HG03108 (cell line): ENCODE results near the gene RUSF1.
"Not testable (repeated sequence)": the region's sequence is repeated elsewhere in the genome, so short reads cannot be mapped to it uniquely, and the experiment has no call there.

Experiments used
- ATAC-seq: cut with Tn5 transposase; IDR thresholded peaks from one replicate; pipeline ENCODE4 v1.9.1; 2021; ENCODE audit warnings: moderate library complexity; ENCODE audit not compliant: unreplicated experiment

Gene RUSF1

DNA sequence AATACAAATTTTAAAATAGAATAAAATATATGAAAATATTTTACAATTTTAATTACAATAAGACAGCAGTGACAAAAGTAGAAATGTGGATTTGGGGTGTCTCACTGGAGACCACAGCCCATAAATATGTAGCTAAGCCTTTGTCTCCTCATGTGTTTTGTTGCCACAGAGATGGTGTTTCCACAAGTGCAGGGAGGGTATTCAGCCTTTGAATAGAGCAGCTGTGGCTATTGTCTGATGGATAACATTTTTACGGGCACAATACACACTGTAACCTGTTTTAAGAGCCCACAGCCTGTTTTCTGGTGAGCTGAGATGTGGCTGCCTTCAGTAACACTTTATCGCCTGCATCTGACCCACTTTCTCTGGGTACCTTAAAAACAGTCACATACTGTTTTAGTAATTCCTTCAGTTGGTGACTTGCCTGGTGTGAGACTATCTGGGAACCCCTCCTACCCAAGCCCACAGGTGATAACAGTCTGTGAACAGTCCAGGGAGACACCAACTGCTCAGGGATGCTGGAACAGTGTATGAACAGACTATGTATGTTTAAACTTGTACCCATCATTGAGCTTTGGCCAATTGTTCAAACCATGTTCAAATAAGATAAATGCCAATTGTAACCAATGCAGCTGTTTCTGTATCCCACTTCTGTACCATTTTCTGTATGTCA, 11.7 kb upstream of the RUSF1 start:
- no peak for ATAC-seq

DNA sequence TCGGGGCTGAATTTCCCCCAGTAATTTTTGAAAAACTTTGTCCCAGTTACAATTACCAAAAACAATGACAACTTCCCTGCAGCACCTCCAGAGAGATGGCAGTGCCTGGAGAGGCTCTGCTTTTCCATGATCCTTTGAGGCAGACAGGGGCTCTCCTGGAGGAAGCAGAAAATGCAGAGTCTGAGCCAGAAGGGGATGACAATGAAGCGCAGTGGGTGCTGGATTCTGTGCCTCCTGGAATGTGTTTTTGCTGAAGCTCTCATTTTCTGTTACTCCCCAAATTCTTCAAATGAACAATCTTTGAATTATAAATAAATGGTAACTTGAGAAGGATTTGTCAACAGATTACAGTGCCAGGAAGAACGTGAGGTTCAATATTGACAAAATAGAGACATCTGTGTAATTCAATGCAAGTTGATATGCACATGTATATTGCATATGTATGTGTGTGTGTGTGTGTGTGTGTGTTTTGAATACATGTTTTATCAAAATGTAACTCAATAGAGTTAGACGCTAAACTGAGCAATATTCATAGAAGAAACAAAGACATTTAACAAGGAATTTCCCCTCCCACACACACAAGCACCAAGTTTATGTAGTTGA, 9.7 kb upstream of the RUSF1 start:
- no peak for ATAC-seq

DNA sequence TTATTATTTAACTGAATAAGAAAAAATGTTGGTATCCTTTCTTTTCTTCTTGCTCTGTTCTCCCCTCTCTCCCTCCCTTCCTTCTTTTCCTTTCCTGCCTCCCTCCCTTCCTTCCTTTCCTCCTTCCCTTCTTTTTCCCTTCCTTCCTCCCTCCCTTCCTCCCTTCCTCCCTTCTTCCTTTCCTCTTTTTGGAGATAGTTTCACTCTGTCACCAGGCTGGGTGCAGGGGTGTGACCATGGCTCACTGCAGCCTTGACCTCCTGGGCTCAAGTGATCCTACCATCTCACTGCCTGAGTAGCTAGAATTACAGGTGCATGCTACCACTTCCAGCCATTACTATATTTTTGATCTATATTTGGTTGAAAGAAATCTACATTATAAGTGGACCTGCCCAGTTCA, 5.7 kb upstream of the RUSF1 start:
- ATAC-seq, result no peak

DNA sequence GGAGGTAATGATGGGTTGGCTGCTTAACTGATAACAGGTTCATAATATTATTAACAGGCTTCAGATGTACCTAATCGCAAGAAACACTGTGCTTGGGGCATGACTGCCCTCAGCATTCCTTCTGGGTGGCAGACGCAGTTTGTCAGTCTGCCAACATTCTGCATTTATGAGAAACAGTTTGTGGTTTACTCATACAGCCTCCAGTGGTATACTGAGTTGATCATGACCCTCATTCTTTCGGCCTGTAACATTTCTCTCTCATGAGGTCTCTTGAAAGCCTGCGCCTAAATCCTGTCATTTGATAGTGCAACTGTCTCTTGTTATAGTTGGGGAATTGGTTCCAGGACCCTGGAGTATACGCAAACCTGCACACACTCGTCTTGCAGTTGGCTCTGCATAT, 4.9 kb upstream of the RUSF1 start:
- ATAC-seq, result no peak

DNA sequence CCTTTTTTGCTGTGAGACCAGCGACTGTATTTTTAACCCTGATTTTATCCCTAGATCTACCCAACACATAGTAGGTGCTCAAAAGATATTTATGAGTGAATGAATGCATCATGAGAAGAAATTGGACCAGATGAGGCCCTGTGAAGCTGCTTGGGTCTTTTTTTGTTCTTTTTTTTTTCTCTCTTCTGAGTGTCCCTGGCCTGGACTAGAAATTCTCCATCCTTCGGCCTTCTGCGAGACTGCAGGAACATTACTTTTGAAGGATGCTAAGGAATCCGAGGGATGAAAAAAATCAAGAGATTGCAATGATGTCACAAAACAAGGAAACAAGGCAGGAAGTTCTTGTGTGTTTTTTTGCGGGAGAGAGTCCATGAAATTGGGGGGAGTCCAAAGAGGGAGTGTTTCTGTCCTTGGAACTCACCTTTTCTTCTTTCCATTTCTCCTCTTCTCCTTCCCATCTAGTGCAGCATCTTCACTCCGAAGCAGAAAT, 560 bp upstream of the RUSF1 start:
- ATAC-seq, result no peak

DNA sequence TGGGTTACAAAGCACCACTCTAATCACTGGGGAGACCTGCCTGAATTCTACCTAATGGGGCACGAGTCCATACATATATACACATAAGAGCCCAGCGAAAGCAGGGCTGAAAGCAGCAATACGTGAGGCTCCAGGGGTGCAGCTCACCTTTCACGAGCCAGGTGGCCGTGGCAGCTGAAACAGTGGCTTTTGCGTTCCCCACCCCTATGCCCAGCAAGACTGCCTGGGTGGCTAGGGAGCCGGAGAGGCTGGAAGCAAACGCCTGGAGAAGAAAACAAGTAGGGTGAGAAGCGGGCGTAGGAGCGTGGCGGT, 618 bp downstream of the RUSF1 start:
- peak; percentile 3 for ATAC-seq

DNA sequence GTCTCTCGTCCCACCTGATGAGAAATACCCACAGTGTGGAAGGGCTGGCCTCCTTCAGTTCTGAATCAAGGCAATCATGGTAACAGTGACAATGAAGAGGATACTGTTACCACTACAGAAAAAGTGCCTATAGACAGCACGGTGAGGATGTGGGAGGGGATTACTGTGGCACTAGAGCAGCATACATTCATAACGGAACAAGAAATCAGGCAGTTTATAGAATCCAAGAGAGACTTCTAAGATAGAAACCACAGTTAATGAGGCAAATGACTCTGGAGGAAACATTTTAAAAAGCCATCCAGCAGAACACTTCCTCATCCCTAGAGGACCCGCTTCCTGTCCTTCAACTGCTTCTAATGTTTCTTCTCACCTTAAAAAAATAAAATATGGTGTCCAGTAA, 2.7 kb downstream of the RUSF1 start:
- no peak for ATAC-seq

DNA sequence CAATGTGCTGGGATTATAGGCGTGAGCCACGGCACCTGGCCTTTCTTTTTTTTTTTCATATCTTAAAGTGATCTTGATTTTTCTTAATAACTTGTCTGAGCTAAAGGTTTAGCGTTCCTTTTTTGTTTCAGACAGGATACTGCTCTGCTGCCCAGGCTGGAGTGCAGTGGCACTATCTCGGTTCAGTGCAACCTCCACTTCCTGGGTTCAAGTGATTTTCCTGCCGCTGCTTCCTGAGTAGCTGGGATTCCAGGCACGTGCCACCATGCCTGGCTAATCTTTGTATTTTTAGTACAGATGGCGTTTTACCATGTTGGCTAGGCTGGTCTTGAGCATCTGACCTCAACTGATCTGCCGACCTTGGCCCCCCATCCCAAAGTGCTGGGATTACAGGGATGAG, 4.0 kb downstream of the RUSF1 start:
- ATAC-seq, result no peak

DNA sequence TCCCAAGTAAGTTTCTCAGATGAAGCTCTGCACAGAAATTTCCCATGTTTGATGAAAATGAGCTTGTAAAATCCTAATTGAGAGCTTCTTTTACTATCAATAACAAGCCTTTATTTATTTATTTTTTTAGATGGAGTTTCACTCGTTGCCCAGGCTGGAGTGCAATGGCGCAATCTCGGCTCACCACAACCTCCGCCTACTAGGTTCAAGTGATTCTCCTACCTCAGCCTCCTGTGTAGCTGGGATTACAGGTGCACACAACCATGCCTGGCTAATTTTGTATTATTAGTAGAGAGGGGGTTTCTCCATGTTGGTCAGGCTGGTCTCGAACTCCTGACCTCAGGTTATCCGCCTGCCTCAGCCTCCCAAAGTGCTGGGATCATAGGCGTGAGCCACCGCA, 4.6 kb downstream of the RUSF1 start:
- ATAC-seq, result not testable (repeated sequence)

DNA sequence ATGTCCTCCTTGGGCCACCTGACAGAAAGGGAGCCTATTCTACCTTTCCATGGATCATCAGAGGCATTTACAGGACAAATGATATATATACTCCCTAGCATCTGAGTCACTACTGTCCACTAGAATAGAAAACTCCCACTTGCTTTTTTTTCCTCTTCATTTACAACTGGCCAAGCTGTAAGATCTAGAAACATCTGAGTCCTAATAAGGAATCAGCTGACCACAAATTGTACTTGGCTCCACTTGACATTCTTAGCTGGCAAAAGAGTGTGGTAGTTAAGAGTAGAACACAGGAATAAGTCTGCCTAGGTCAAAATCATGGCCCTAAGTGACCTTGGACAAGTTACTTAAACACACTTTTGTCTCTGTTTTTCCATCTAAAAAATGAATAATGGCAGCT, 5.2 kb downstream of the RUSF1 start:
- no peak for ATAC-seq

DNA sequence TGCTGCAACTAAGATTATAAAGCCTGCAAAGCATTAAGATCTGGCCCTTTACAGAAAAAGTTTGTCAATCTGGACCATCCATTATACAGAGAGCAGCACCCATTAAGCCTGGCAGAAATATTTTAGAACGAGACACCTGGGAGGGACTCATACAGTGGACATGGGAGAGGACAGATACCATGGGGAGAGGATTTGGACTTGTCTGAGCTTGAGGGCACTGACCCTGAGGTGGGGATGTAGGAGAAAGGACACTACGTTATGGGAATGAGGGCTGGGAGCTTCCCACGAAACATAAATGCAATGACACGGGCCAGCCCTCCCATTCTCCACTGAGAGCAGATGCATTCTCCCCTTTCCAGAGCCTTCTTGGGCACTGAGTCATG, 6.2 kb downstream of the RUSF1 start:
- ATAC-seq, result no peak

DNA sequence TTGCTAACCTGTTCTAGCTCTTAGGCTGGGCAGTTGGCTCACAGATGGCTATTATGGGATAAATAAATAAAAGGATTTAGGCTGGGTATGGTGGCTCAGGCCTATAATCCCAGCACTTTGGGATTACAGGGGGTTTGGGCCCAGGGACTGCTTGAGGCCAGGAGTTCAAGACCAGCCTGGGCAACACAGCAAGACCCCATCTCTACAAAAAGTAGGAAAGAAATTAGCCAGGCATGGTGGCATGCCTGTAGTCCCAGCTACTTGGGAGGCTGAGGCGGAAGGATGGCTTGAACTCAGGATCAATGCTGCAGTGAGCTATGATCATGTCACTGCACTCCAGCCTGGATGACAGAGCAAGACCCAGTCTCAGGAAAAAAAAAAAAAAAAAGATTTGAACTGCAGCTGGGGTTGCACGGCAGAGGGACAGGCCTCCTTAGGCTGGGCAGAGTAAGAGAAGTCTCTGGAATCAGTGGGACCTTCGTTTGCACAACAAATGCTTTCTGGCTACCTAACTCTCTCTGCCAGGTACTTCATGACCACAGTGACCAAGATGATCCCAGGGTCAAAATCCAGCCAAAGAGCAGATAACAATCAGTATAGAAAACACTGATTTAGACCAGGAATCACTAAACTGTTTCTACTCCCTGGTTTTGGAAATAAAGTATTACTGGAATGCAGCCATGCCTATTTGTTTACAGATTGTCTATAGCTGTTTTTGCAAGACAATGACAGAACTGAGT, 6.8 kb downstream of the RUSF1 start:
- no peak for ATAC-seq

DNA sequence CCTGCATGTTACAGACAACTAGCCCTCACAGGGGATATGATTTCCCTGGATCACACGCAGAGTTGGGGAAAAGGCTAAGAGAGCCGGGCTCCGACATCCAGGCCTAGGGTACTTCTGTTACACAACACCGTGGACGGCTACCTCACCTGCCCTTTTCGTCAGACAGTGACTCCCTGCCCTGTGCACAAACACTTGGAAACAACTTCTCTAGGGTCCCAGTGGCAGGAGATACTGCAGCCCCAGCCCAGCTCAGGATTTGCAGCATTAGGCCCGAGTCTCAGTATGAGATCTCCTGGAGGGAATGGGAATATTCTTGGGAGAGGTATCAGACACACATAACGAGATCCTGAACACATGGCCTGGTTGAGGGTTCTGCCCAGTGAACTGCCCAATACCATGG, 8.3 kb downstream of the RUSF1 start:
- no peak for ATAC-seq

DNA sequence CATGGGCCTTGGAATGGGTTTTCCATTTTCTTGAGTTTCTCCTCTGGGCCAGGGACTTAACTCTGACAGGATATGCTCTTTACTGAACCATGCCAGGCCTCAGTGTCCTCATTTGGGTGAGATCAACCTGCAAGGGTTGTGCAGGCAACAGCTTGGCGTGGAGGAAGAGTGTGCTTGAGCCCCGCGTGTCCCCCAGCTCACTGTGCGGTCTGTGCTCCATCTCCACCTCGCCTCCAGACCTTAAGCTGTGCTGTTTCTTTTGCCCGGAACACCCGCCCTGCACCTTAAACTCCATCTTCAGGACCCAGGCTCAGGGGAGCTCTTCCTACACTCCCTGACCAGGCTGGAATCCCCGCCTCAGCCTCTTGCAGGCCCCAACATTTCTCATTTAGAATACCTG, 9.7 kb downstream of the RUSF1 start:
- no peak for ATAC-seq

DNA sequence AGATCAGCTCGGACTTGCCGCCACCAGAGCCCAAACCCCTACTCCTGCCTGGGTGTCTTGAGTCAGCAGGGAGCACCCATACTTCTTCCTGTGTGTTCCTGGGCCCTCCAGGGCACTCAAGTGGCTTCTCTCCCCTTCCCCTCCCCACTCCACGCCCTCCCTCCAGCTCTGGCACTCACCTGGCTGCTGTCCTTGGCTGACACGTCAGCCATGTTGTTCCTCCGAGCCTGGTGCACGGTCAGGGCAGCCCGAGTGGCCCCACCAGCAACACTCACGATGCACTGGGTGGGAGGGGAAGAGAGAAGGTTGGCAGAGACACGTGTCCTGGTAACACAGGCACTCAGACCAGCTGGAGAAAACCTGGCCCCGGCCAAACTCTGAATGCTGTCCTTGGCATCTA, 11.5 kb downstream of the RUSF1 start:
- no peak for ATAC-seq

DNA sequence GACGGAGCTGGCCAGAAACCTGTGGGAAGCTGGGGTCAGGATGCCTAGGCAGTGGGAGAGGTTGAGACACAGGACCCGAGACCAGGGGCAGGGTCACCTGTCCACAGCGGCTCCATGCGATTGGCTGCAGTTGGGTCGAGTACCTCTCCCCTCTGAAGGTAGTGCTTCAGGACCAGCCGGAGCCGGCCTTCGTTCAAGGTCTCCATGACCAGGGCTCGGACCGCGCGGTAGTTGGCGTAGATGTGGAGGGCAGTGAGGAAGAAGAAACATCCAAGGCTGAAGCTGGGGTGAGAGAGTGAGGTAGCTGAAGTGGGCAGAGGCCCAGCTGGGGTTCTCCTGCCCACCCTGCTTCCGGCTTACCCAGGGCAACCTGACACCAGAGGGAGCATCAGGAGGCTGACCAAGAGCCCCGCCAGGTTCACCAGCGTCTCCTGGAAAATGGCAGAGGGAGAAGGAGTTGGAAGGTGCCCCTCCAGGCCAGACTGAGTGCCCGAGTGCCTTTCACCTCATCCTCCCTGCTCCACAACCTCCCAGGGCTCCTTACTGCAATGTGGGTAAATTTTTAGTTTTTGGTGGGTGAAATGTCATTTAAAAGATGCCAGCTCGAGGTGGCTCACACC, 14.6 kb downstream of the RUSF1 start:
- ATAC-seq, result no peak

DNA sequence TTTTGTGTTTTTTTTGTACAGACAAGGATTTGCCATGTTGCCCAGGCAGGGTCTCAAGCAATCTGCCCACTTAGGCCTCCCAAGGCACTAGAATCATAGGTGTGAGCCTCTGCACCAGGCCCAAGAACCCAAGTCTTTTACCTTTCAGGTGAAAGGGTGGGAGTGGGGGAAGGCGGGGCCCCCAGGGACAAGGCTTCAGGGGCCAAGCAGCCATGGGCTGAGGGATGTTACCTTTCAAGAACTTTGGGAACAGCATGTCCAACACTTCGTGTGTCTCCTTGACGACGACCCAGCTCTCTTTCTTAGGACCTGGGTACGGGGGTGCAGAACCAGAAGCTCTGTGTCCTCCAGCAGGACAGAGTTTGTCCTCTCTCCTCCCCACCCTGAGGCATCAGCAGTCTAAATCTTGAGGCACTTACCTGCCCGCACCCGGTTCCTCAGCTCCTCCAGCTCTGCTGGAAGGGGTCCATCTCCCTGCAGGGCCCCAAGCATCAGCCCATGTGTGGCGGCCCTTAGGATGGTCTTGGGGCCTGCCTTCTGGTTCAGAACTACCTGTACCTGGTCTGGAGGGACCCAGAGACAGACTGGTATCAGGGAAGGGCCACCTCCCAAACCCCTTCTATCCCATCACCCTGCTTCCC, 16.3 kb downstream of the RUSF1 start:
- ATAC-seq, result no peak

DNA sequence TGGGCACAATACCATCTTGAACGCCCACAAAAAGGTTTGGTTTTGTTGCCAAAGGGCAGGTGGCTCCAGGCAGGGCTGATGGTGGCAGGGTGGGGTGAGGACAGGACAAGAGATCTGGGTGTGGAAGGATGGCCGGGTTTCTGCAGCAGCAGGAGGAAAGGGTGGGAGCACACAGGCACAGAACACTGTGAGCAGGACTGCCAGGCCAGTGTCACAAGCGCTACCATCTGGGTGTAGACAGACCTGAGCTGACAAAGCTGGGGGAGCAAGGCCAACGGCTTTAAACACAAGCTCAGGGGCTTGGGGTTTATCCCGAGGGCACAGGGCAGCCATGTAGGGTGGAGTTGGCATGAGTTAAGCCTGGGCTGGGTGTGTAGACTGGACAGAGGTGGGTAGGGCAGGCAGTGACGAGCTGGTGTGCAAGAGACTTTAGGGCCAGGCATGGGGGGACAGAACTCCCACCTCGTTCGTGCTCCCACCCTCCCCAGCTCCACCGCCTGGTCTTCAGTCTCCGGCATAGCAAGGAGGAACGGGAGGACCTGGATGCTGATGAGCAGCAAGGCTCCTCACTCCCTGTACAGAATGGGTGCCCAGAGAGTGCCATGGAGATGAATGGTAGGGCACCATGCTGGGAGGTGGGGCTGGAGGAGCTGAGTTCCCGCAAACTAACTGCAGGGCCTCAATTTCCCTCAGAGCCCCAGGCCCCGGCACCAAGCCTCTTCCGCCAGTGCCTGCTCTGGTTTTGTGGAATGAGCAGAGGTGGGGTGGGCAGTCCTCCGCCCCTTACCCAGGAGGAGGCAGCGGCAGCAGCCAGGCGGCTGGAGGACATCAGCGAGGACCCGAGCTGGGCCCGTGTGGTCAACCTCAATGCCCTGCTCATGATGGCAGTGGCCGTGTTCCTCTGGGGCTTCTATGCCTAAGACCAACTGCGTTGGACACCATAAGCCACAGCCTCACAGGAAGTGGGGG, 18.3 kb downstream of the RUSF1 start:
- ATAC-seq, result no peak

DNA sequence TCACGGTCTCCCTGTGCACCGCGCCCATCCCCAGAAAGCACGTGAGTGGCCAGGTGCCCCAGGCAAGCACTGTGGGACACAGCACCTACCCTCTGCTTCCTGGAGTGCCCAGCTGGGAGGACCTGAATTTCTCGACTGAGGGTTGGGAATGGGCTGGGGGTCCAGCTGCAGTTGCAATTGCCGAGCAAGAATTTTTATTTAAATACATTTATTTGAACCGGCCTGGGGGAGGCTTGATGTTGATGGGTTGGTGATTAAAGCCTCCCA, 19.0 kb downstream of the RUSF1 start:
- ATAC-seq, result no peak

DNA sequence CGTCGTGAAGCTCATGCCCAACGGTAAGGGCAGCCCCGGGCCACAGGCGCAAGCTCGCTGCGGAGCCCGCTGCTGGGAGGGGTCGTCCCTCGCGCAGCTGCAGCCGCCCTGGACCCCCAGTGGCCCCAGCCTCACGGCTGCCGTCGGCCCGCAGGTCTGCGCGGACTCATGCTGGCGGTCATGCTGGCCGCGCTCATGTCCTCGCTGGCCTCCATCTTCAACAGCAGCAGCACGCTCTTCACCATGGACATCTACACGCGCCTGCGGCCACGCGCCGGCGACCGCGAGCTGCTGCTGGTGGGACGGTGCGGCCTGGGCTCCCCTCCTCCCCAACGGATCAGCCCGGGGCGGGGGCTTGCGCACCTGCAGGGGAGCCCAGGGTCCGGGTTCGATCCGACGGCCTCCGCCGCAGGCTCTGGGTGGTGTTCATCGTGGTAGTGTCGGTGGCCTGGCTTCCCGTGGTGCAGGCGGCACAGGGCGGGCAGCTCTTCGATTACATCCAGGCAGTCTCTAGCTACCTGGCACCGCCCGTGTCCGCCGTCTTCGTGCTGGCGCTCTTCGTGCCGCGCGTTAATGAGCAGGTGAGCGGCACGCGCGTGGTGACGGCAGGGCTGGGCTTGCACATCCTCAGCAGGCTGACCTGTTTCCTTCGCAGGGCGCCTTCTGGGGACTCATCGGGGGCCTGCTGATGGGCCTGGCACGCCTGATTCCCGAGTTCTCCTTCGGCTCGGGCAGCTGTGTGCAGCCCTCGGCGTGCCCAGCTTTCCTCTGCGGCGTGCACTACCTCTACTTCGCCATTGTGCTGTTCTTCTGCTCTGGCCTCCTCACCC, 19.5 kb downstream of the RUSF1 start:
- no peak for ATAC-seq
